Measurements from ENCODE around the gene STARD10.

- TF ChIP-seq CTCF (IDR thresholded peaks at IDR 0.05) (no peak), POLR2A (IDR thresholded peaks at IDR 0.05; ENCODE audit: low read depth) (no peak), EP300 (IDR thresholded peaks at IDR 0.05) (no peak)
These were observed 38.6 kb upstream of the STARD10 start for GRCh38 chr11:72832301-72833082.
